ENCODE measurements around the gene PDGFD.

The PDGFD gene

DNA sequence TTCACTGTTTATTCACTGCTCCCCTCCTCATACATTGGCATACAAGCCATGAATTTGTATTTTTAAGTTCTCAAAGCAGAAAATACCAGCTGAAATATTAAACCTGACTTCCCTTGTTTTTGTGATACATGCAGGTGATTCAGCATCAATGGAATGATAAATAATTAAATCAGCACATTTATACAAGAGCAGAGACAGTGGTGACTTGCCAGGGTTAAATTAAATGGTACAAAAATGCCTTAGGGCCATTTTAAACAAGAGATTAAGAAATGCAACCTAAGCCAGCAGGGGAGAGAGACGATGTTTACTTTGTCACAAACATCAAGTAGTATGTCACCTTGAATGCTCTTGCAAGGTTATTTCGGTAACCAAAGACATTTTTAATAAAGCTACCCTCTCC lies 223.4 kb downstream of the PDGFD start:
- Histone ChIP-seq H3K4me1 (ENCODE audit: insufficient read depth, low read length) (no peaks in the 10 kb centered on the region), H3K4me3 (ENCODE audit: low read depth in 1 of 2, low read length in 2 of 2) (no peak overlapping the region), H3K27ac (ENCODE audit: low read length) (no peak overlapping the region), H3K36me3 (ENCODE audit: insufficient read depth, low read length) (no peaks in the 10 kb centered on the region), H3K4me2 (ENCODE audit: insufficient read depth, low read length) (no peak overlapping the region), H4K20me1 (ENCODE audit: insufficient read depth, low read length) (no peaks in the 10 kb centered on the region), H3K9me3 (ENCODE audit: insufficient read depth, low read length, severe bottlenecking) (no peaks in the 10 kb centered on the region), H3K27me3 (ENCODE audit: insufficient read depth, low read length, poor library complexity) (no peaks in the 10 kb centered on the region), H3K79me2 (ENCODE audit: insufficient read depth, low read length) (no peaks in the 10 kb centered on the region), H3K9ac (ENCODE audit: low read depth, low read length) (no peak overlapping the region), H2AFZ (ENCODE audit: low read depth, low read length) (no peak overlapping the region)
- TF ChIP-seq, protein P1, sequence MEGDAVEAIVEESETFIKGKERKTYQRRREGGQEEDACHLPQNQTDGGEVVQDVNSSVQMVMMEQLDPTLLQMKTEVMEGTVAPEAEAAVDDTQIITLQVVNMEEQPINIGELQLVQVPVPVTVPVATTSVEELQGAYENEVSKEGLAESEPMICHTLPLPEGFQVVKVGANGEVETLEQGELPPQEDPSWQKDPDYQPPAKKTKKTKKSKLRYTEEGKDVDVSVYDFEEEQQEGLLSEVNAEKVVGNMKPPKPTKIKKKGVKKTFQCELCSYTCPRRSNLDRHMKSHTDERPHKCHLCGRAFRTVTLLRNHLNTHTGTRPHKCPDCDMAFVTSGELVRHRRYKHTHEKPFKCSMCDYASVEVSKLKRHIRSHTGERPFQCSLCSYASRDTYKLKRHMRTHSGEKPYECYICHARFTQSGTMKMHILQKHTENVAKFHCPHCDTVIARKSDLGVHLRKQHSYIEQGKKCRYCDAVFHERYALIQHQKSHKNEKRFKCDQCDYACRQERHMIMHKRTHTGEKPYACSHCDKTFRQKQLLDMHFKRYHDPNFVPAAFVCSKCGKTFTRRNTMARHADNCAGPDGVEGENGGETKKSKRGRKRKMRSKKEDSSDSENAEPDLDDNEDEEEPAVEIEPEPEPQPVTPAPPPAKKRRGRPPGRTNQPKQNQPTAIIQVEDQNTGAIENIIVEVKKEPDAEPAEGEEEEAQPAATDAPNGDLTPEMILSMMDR (IDR thresholded peaks at IDR 0.05; ENCODE audit: borderline replicate concordance, extremely low read depth, low read length, poor library complexity, severe bottlenecking), result no peak
- TF ChIP-seq EZH2 (IDR thresholded peaks at IDR 0.05; ENCODE audit: borderline replicate concordance, low read depth, low read length, severe bottlenecking), result no peak
- no peak for DNase-seq
- no peak for ATAC-seq (ENCODE audit: insufficient read depth, low read depth)

DNA sequence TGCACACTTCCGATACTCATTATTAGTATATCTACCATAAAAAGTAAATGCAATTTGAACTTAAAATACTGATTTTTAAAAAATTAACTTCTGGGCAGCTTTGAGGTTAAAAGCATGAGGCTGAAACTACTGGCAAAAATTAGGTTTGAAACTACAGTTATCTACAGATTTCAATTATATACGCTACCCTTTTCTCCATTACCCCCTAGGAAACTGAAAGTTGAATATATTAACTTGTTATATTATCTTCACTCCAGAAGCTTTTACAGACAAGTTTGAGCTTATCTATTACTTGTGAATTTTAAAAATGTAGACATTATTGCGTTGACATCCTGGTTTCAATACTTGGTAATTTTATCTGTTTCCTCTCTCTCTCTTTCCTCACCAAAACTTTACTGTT lies 224.3 kb downstream of the PDGFD start:
- no peaks in the 10 kb centered on the region for H3K27me3 ChIP-seq (ENCODE audit: insufficient read depth, low read length, poor library complexity)
- no peak for TF ChIP-seq EZH2 (IDR thresholded peaks at IDR 0.05; ENCODE audit: borderline replicate concordance, low read depth, low read length, severe bottlenecking)
- TF ChIP-seq, protein P1 (IDR thresholded peaks at IDR 0.05; ENCODE audit: borderline replicate concordance, extremely low read depth, low read length, poor library complexity, severe bottlenecking), result no peak
- H3K27ac ChIP-seq (ENCODE audit: low read length), result no peak overlapping the region
- no peak overlapping the region for H2AFZ ChIP-seq (ENCODE audit: low read depth, low read length)
- H3K4me1 ChIP-seq (ENCODE audit: insufficient read depth, low read length), result no peaks in the 10 kb centered on the region
- H3K79me2 ChIP-seq (ENCODE audit: insufficient read depth, low read length), result no peaks in the 10 kb centered on the region
- no peaks in the 10 kb centered on the region for H3K36me3 ChIP-seq (ENCODE audit: insufficient read depth, low read length)
- H3K4me2 ChIP-seq (ENCODE audit: insufficient read depth, low read length), result no peak overlapping the region
- H3K4me3 ChIP-seq (ENCODE audit: low read depth in 1 of 2, low read length in 2 of 2), result no peak overlapping the region
- H3K9me3 ChIP-seq (ENCODE audit: insufficient read depth, low read length, severe bottlenecking), result no peaks in the 10 kb centered on the region
- no peak for ATAC-seq (ENCODE audit: insufficient read depth, low read depth)
- no peaks in the 10 kb centered on the region for H4K20me1 ChIP-seq (ENCODE audit: insufficient read depth, low read length)
- H3K9ac ChIP-seq (ENCODE audit: low read depth, low read length), result no peak overlapping the region
- no peak for DNase-seq

DNA sequence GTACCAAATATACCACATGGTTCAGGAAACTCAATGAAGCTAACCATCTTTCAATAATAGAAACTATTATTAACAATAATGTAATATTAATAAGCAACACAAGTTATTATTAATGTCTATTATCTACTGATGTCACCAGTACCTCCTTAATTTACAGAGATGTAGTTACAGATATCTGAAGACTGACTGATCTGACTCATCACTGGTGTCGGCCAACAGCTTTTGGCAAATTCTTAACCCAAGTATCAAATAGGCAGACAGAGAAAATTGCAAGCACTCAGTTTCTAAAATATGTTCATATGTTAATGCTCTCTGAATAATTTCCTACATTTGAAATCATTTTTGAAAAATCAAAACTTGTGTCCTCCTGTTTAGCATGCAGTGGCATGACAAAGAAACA lies 227.9 kb downstream of the PDGFD start:
- ATAC-seq (ENCODE audit: insufficient read depth, low read depth) (no peak), DNase-seq (no peak)
- H3K4me1 ChIP-seq (ENCODE audit: insufficient read depth, low read length), result no peaks in the 10 kb centered on the region

More for the DNA sequence above, 227.9 kb downstream of the PDGFD start:
- Histone ChIP-seq H3K9ac (ENCODE audit: low read depth, low read length) (no peak overlapping the region), H2AFZ (ENCODE audit: low read depth, low read length) (no peak overlapping the region), H3K4me3 (ENCODE audit: low read depth in 1 of 2, low read length in 2 of 2) (no peak overlapping the region), H3K4me2 (ENCODE audit: insufficient read depth, low read length) (no peak overlapping the region), H3K36me3 (ENCODE audit: insufficient read depth, low read length) (no peaks in the 10 kb centered on the region), H4K20me1 (ENCODE audit: insufficient read depth, low read length) (no peaks in the 10 kb centered on the region), H3K27ac (ENCODE audit: low read length) (no peak overlapping the region), H3K79me2 (ENCODE audit: insufficient read depth, low read length) (no peaks in the 10 kb centered on the region), H3K9me3 (ENCODE audit: insufficient read depth, low read length, severe bottlenecking) (no peaks in the 10 kb centered on the region), H3K27me3 (ENCODE audit: insufficient read depth, low read length, poor library complexity) (no peaks in the 10 kb centered on the region)
- TF ChIP-seq, protein P1 (IDR thresholded peaks at IDR 0.05; ENCODE audit: borderline replicate concordance, extremely low read depth, low read length, poor library complexity, severe bottlenecking), result no peak
- TF ChIP-seq EZH2 (IDR thresholded peaks at IDR 0.05; ENCODE audit: borderline replicate concordance, low read depth, low read length, severe bottlenecking), result no peak
